HEK293 (cell line): ENCODE results near the gene RPS5.
A peak's percentile ranks its signal among the peaks of the same experiment; 100 is the strongest.

ENCODE experiments used
- GLI4 ChIP-seq: fragments of 450-650 bp; formaldehyde crosslinking; IDR thresholded peaks from 2 replicates; pipeline ENCODE4 v1.5.1; 2016; ENCODE audit warnings: missing biosample characterization, missing genetic modification characterization
- GLIS2 ChIP-seq: fragments of 450-650 bp; formaldehyde crosslinking; IDR thresholded peaks from 2 replicates; pipeline ENCODE4 v1.5.1; 2016; ENCODE audit warnings: missing biosample characterization, missing genetic modification characterization
- KLF1 ChIP-seq: fragments of 450-650 bp; formaldehyde crosslinking; IDR thresholded peaks from 2 replicates; pipeline ENCODE4 v1.5.1; 2016; ENCODE audit warnings: missing biosample characterization, missing genetic modification characterization
- SCRT2 ChIP-seq: fragments of 450-650 bp; formaldehyde crosslinking; IDR thresholded peaks from 2 replicates; pipeline ENCODE4 v1.5.1; 2016; ENCODE audit warnings: missing biosample characterization, missing genetic modification characterization
- SP3 ChIP-seq: fragments of 450-650 bp; formaldehyde crosslinking; IDR thresholded peaks from 2 replicates; pipeline ENCODE4 v1.5.1; 2016; ENCODE audit warnings: missing biosample characterization, missing genetic modification characterization
- WT1 ChIP-seq: fragments of 450-650 bp; formaldehyde crosslinking; IDR thresholded peaks from 2 replicates; pipeline ENCODE4 v1.5.1; 2016; ENCODE audit warnings: missing biosample characterization, missing genetic modification characterization
- YY1 ChIP-seq: fragments of 450-650 bp; formaldehyde crosslinking; IDR thresholded peaks from 2 replicates; pipeline ENCODE4 v1.5.1; 2018; ENCODE audit warnings: missing biosample characterization, missing genetic modification characterization
- YY2 ChIP-seq: fragments of 450-650 bp; formaldehyde crosslinking; IDR thresholded peaks from 2 replicates; pipeline ENCODE4 v1.5.1; 2016; ENCODE audit warnings: missing biosample characterization, missing genetic modification characterization
- ZBTB7A ChIP-seq: fragments of 450-650 bp; formaldehyde crosslinking; IDR thresholded peaks from 2 replicates; pipeline ENCODE4 v1.5.1; 2016; ENCODE audit warnings: low read depth, missing biosample characterization, missing genetic modification characterization
- ZIC2 ChIP-seq: fragments of 450-650 bp; formaldehyde crosslinking; IDR thresholded peaks from 2 replicates; pipeline ENCODE4 v1.5.1; 2016; ENCODE audit warnings: missing biosample characterization, missing genetic modification characterization
- ZNF23 ChIP-seq: fragments of 450-650 bp; formaldehyde crosslinking; IDR thresholded peaks from 2 replicates; pipeline ENCODE4 v1.5.1; 2016; ENCODE audit warnings: missing biosample characterization, missing genetic modification characterization, borderline replicate concordance
- ZNF416 ChIP-seq: fragments of 450-650 bp; formaldehyde crosslinking; IDR thresholded peaks from 2 replicates; pipeline ENCODE4 v1.5.1; 2016; ENCODE audit warnings: missing biosample characterization, missing genetic modification characterization
- ZNF423 ChIP-seq: fragments of 450-650 bp; formaldehyde crosslinking; IDR thresholded peaks from 2 replicates; pipeline ENCODE4 v1.5.1; 2016; ENCODE audit warnings: missing biosample characterization, missing genetic modification characterization
- ZNF561 ChIP-seq: fragments of 450-650 bp; IDR thresholded peaks from 2 replicates; pipeline ENCODE4 v1.5.1; 2018; ENCODE audit warnings: missing biosample characterization, missing genetic modification characterization, borderline replicate concordance
- ZNF621 ChIP-seq: fragments of 450-650 bp; formaldehyde crosslinking; IDR thresholded peaks from 2 replicates; pipeline ENCODE4 v1.5.1; 2017; ENCODE audit warnings: missing biosample characterization, missing genetic modification characterization
- ZNF629 ChIP-seq: fragments of 450-650 bp; formaldehyde crosslinking; IDR thresholded peaks from 2 replicates; pipeline ENCODE4 v1.5.1; 2017; ENCODE audit warnings: missing biosample characterization, missing genetic modification characterization
- ZNF76 ChIP-seq: fragments of 450-650 bp; formaldehyde crosslinking; IDR thresholded peaks from 2 replicates; pipeline ENCODE4; 2016; ENCODE audit warnings: low read depth, missing biosample characterization, missing genetic modification characterization, borderline replicate concordance
- ZNF785 ChIP-seq: fragments of 450-650 bp; formaldehyde crosslinking; IDR thresholded peaks from 2 replicates; pipeline ENCODE4 v1.5.1; 2016; ENCODE audit warnings: missing biosample characterization, missing genetic modification characterization
- TF ChIP-seq, protein P1 (sequence below): fragments of 450-650 bp; formaldehyde crosslinking; IDR thresholded peaks from 2 replicates; pipeline ENCODE4 v1.5.1; 2016; ENCODE audit warnings: missing biosample characterization, missing genetic modification characterization
- TF ChIP-seq, protein P2 (sequence below): fragments of 450-650 bp; formaldehyde crosslinking; IDR thresholded peaks from 2 replicates; pipeline ENCODE4 v1.5.1; 2016; ENCODE audit warnings: missing biosample characterization, missing genetic modification characterization
- TF ChIP-seq, protein P3 (sequence below): sonication (generic); formaldehyde crosslinking; IDR thresholded peaks from 2 replicates; pipeline ENCODE4 v1.8.1; 2022; ENCODE audit warnings: mild to moderate bottlenecking, moderate library complexity, missing genetic modification reagents
- TF ChIP-seq, protein P4 (sequence below): fragments of 450-650 bp; formaldehyde crosslinking; IDR thresholded peaks from 2 replicates; pipeline ENCODE4 v1.5.1; 2016; ENCODE audit warnings: missing biosample characterization, missing genetic modification characterization

Gene RPS5

DNA sequence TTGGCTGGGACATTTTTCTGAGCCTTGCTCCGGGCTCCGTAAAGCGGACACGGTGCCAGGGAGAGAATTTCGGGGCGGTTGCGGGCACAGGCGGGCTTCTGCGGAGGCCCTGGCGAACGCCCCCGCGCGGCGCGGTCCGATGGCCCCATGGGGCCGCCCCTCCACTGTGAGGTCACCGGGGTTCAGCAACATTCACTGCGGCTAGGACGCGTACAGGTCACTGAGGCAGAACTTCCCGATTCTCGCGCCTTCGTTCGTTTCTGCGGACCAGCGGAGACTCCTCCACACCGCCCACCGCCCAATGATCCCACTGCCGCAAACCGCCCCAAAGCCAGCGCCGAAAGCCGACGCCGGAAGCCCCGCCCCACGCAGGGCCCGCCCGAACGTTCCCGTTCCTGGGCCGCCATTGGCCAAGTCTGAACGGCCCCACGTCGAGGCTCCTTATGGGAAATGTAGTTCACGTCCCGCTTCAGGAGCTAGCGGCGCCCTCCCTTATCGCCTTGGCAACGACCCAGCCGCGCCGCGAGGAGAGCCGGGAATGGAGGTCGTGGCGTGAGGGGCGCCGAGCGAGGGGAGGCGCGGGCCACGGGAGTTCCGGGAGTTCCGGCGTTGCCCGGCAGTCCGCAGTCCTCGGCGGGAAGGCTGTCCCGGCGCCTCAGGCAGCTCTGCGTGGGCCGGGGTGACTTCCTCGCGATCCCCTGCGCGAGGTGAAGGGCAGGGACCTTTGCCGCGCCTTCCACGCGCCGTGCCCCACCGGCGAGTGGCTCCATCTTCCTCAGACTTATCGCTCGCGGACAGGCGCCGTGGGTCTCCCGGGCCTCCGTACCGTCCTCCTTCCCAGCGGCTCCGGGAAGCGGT is 21.3 kb downstream of the RPS5 start, which contains the start of gene ZNF584 (continued):
- TF ChIP-seq, protein P1, sequence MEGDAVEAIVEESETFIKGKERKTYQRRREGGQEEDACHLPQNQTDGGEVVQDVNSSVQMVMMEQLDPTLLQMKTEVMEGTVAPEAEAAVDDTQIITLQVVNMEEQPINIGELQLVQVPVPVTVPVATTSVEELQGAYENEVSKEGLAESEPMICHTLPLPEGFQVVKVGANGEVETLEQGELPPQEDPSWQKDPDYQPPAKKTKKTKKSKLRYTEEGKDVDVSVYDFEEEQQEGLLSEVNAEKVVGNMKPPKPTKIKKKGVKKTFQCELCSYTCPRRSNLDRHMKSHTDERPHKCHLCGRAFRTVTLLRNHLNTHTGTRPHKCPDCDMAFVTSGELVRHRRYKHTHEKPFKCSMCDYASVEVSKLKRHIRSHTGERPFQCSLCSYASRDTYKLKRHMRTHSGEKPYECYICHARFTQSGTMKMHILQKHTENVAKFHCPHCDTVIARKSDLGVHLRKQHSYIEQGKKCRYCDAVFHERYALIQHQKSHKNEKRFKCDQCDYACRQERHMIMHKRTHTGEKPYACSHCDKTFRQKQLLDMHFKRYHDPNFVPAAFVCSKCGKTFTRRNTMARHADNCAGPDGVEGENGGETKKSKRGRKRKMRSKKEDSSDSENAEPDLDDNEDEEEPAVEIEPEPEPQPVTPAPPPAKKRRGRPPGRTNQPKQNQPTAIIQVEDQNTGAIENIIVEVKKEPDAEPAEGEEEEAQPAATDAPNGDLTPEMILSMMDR (tag by site-specific recombination): peak; percentile 76
- TF ChIP-seq ZNF416 (tag by site-specific recombination) (no peak), ZNF629 (tag by site-specific recombination) (peak; percentile 56; the same call in 1 of the 2 replicates), ZNF785 (tag by site-specific recombination) (peak; percentile 94), ZNF621 (no peak), SCRT2 (tag by site-specific recombination) (0 out of 2 replicates have a peak, but pooled peaks have one; percentile 1), YY1 (tag by site-specific recombination) (0 out of 2 replicates have a peak, but pooled peaks have one; percentile 58), SP3 (tag by site-specific recombination) (peak; percentile 98), WT1 (peak; percentile 56; the same call in 1 of the 2 replicates), ZIC2 (tag by site-specific recombination) (no peak), KLF1 (tag by site-specific recombination) (peak; percentile 90), GLI4 (tag by site-specific recombination) (0 out of 2 replicates have a peak, but pooled peaks have one; percentile 66), ZNF76 (tag by site-specific recombination) (peak; percentile 95), ZNF423 (tag by site-specific recombination) (no peak), YY2 (tag by site-specific recombination) (peak; percentile 62), ZBTB7A (tag by site-specific recombination) (peak; percentile 36; the same call in 1 of the 2 replicates), ZNF561 (tag by site-specific recombination) (peak; percentile 16; the same call in 1 of the 2 replicates), ZNF23 (tag by site-specific recombination) (0 out of 2 replicates have a peak, but pooled peaks have one; percentile 44), GLIS2 (tag by site-specific recombination) (peak; percentile 58)
- TF ChIP-seq, protein P2, sequence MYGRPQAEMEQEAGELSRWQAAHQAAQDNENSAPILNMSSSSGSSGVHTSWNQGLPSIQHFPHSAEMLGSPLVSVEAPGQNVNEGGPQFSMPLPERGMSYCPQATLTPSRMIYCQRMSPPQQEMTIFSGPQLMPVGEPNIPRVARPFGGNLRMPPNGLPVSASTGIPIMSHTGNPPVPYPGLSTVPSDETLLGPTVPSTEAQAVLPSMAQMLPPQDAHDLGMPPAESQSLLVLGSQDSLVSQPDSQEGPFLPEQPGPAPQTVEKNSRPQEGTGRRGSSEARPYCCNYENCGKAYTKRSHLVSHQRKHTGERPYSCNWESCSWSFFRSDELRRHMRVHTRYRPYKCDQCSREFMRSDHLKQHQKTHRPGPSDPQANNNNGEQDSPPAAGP (tag by site-specific recombination): peak; percentile 50; the same call in 1 of the 2 replicates
- TF ChIP-seq, protein P3, sequence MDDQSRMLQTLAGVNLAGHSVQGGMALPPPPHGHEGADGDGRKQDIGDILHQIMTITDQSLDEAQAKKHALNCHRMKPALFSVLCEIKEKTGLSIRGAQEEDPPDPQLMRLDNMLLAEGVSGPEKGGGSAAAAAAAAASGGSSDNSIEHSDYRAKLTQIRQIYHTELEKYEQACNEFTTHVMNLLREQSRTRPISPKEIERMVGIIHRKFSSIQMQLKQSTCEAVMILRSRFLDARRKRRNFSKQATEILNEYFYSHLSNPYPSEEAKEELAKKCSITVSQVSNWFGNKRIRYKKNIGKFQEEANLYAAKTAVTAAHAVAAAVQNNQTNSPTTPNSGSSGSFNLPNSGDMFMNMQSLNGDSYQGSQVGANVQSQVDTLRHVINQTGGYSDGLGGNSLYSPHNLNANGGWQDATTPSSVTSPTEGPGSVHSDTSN (CRISPR knock-in tag): peak; percentile 85
- TF ChIP-seq, protein P4, sequence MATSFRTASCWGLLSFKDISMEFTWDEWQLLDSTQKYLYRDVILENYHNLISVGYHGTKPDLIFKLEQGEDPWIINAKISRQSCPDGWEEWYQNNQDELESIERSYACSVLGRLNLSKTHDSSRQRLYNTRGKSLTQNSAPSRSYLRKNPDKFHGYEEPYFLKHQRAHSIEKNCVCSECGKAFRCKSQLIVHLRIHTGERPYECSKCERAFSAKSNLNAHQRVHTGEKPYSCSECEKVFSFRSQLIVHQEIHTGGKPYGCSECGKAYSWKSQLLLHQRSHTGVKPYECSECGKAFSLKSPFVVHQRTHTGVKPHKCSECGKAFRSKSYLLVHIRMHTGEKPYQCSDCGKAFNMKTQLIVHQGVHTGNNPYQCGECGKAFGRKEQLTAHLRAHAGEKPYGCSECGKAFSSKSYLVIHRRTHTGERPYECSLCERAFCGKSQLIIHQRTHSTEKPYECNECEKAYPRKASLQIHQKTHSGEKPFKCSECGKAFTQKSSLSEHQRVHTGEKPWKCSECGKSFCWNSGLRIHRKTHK (tag by site-specific recombination): no peak
